ENCODE results near the gene ST6GAL1.
"Not testable (repeated sequence)": the region's sequence is repeated elsewhere in the genome, so short reads cannot be mapped to it uniquely, and the experiment has no call there.

ST6GAL1 gene

GRCh38 chr3:186930143-186930640 lies at the start of gene ST6GAL1:
ST6GAL1 (plus strand) TSS chr3:186930526; CDS start chr3:187042704, 112,178 bp downstream.
- Histone ChIP-seq H3K27me3 (ENCODE audit: insufficient read depth, insufficient read length) (peaks cover 6% of the 10 kb centered on the region), H3K4me1 (ENCODE audit: insufficient read depth, insufficient read length) (peaks cover 9% of the 10 kb centered on the region), H3K36me3 (ENCODE audit: insufficient read depth, insufficient read length, low read length) (peaks cover 17% of the 10 kb centered on the region), H3K9ac (ENCODE audit: insufficient read length, low read depth) (peak within 1 kb of the TSS; percentile 91), H3K4me3 (ENCODE audit: insufficient read length, low read depth) (peak within 1 kb of the TSS; percentile 87), H3K9me3 (ENCODE audit: insufficient read depth, low read length) (no peaks in the 10 kb centered on the region)
- DNase-seq (ENCODE audit: low read depth, low spot score), result peak; percentile 87
- TF ChIP-seq YY1 (IDR thresholded peaks at IDR 0.05; ENCODE audit: insufficient read depth, insufficient read length) (no peak), ZNF274 (IDR thresholded peaks at IDR 0.05; ENCODE audit: low read depth, low read length) (no peak), SUZ12 (IDR thresholded peaks at IDR 0.05; ENCODE audit: extremely low read depth, insufficient read depth, insufficient read length) (no peak)

GRCh38 chr3:186882150-186882524 lies 48.2 kb upstream of the ST6GAL1 start:
- Histone ChIP-seq H3K9me3 (ENCODE audit: insufficient read depth, low read length) (peaks cover 2% of the 10 kb centered on the region; the same call in 1 of the 2 replicates), H3K36me3 (ENCODE audit: insufficient read depth, insufficient read length, low read length) (no peaks in the 10 kb centered on the region), H3K4me3 (ENCODE audit: insufficient read length, low read depth) (no peak overlapping the region), H3K27me3 (ENCODE audit: insufficient read depth, insufficient read length) (no peaks in the 10 kb centered on the region), H3K4me1 (ENCODE audit: insufficient read depth, insufficient read length) (peaks cover 6% of the 10 kb centered on the region), H3K9ac (ENCODE audit: insufficient read length, low read depth) (no peak overlapping the region)
- DNase-seq (ENCODE audit: low read depth, low spot score), result no peak
- TF ChIP-seq SUZ12 (IDR thresholded peaks at IDR 0.05; ENCODE audit: extremely low read depth, insufficient read depth, insufficient read length) (no peak), YY1 (IDR thresholded peaks at IDR 0.05; ENCODE audit: insufficient read depth, insufficient read length) (no peak), ZNF274 (IDR thresholded peaks at IDR 0.05; ENCODE audit: low read depth, low read length) (no peak)

GRCh38 chr3:186882881-186883685 lies 47.2 kb upstream of the ST6GAL1 start:
- DNase-seq (ENCODE audit: low read depth, low spot score), result no peak
- H3K27me3 ChIP-seq (ENCODE audit: insufficient read depth, insufficient read length), result no peaks in the 10 kb centered on the region
- TF ChIP-seq YY1 (IDR thresholded peaks at IDR 0.05; ENCODE audit: insufficient read depth, insufficient read length) (no peak), ZNF274 (IDR thresholded peaks at IDR 0.05; ENCODE audit: low read depth, low read length) (no peak), SUZ12 (IDR thresholded peaks at IDR 0.05; ENCODE audit: extremely low read depth, insufficient read depth, insufficient read length) (no peak)
- H3K36me3 ChIP-seq (ENCODE audit: insufficient read depth, insufficient read length, low read length), result no peaks in the 10 kb centered on the region
- H3K4me3 ChIP-seq (ENCODE audit: insufficient read length, low read depth), result no peak overlapping the region
- H3K4me1 ChIP-seq (ENCODE audit: insufficient read depth, insufficient read length), result peaks cover 8% of the 10 kb centered on the region
- H3K9me3 ChIP-seq (ENCODE audit: insufficient read depth, low read length), result no peaks in the 10 kb centered on the region
- H3K9ac ChIP-seq (ENCODE audit: insufficient read length, low read depth), result peak overlapping the region; percentile 12

GRCh38 chr3:186883686-186884058 lies 46.7 kb upstream of the ST6GAL1 start:
- TF ChIP-seq YY1 (IDR thresholded peaks at IDR 0.05; ENCODE audit: insufficient read depth, insufficient read length), result no peak
- no peak for TF ChIP-seq SUZ12 (IDR thresholded peaks at IDR 0.05; ENCODE audit: extremely low read depth, insufficient read depth, insufficient read length)
- TF ChIP-seq ZNF274 (IDR thresholded peaks at IDR 0.05; ENCODE audit: low read depth, low read length), result no peak
- Histone ChIP-seq H3K27me3 (ENCODE audit: insufficient read depth, insufficient read length) (no peaks in the 10 kb centered on the region), H3K9ac (ENCODE audit: insufficient read length, low read depth) (no peak overlapping the region), H3K9me3 (ENCODE audit: insufficient read depth, low read length) (no peaks in the 10 kb centered on the region), H3K4me1 (ENCODE audit: insufficient read depth, insufficient read length) (peaks cover 8% of the 10 kb centered on the region), H3K4me3 (ENCODE audit: insufficient read length, low read depth) (no peak overlapping the region), H3K36me3 (ENCODE audit: insufficient read depth, insufficient read length, low read length) (no peaks in the 10 kb centered on the region)
- DNase-seq (ENCODE audit: low read depth, low spot score), result no peak

GRCh38 chr3:186884868-186885267 lies 45.5 kb upstream of the ST6GAL1 start:
- not testable (repeated sequence) for H3K36me3 ChIP-seq (ENCODE audit: insufficient read depth, insufficient read length, low read length); H3K27me3 ChIP-seq (ENCODE audit: insufficient read depth, insufficient read length); H3K9ac ChIP-seq (ENCODE audit: insufficient read length, low read depth); H3K4me3 ChIP-seq (ENCODE audit: insufficient read length, low read depth); DNase-seq (ENCODE audit: low read depth, low spot score); H3K9me3 ChIP-seq (ENCODE audit: insufficient read depth, low read length)
- H3K4me1 ChIP-seq (ENCODE audit: insufficient read depth, insufficient read length), result peaks cover 13% of the 10 kb centered on the region

GRCh38 chr3:186886202-186886981 lies 43.9 kb upstream of the ST6GAL1 start:
- Histone ChIP-seq H3K9me3 (ENCODE audit: insufficient read depth, low read length) (no peaks in the 10 kb centered on the region), H3K4me1 (ENCODE audit: insufficient read depth, insufficient read length) (peaks cover 13% of the 10 kb centered on the region), H3K4me3 (ENCODE audit: insufficient read length, low read depth) (no peak overlapping the region), H3K36me3 (ENCODE audit: insufficient read depth, insufficient read length, low read length) (no peaks in the 10 kb centered on the region), H3K9ac (ENCODE audit: insufficient read length, low read depth) (peak overlapping the region; percentile 21), H3K27me3 (ENCODE audit: insufficient read depth, insufficient read length) (no peaks in the 10 kb centered on the region)
- DNase-seq (ENCODE audit: low read depth, low spot score), result no peak
- TF ChIP-seq ZNF274 (IDR thresholded peaks at IDR 0.05; ENCODE audit: low read depth, low read length), result no peak

- H3K9me3 ChIP-seq (ENCODE audit: insufficient read depth, low read length); H3K27me3 ChIP-seq (ENCODE audit: insufficient read depth, insufficient read length); H3K36me3 ChIP-seq (ENCODE audit: insufficient read depth, insufficient read length, low read length); H3K9ac ChIP-seq (ENCODE audit: insufficient read length, low read depth); H3K4me3 ChIP-seq (ENCODE audit: insufficient read length, low read depth); DNase-seq (ENCODE audit: low read depth, low spot score): not testable (repeated sequence)
- peaks cover 13% of the 10 kb centered on the region for H3K4me1 ChIP-seq (ENCODE audit: insufficient read depth, insufficient read length)
Observed at GRCh38 chr3:186887507-186887938, 42.8 kb upstream of the ST6GAL1 start.
